GM08714 (cell line): ENCODE data around the gene BCOR.

ENCODE experiments used
- H3K4me3 ChIP-seq: fragments of 200-500 bp; sonication (Bioruptor generic); 2 replicates; pipeline ENCODE4 v1.5.1; 2014; ENCODE audit warnings: mild to moderate bottlenecking, low read length, inconsistent platforms
- ZNF274 ChIP-seq: IDR thresholded peaks from 2 replicates; pipeline ENCODE4 v1.6.1; 2012; ENCODE audit warnings: mild to moderate bottlenecking, low read depth, low read length

BCOR gene

DNA sequence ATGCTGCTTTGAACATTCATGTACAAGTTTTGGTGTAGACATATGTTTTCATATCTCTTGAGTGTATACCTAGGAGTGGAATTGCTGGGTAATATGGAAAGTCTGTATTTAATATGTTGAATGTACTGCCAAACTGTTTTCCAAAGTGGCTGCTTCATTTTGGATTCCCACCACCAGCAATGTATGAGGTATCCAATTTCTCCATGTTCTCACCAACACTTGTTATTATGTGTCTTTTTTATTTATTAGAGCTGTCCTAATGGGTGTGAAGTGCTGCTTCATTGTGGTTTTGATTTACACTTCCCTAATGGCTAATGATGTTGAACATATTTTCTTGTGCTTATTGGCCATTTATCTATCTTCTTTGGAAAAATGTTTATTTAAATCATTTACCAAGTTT, 60.4 kb downstream of the BCOR start:
- no peak overlapping the region for H3K4me3 ChIP-seq
- no peak for TF ChIP-seq ZNF274

DNA sequence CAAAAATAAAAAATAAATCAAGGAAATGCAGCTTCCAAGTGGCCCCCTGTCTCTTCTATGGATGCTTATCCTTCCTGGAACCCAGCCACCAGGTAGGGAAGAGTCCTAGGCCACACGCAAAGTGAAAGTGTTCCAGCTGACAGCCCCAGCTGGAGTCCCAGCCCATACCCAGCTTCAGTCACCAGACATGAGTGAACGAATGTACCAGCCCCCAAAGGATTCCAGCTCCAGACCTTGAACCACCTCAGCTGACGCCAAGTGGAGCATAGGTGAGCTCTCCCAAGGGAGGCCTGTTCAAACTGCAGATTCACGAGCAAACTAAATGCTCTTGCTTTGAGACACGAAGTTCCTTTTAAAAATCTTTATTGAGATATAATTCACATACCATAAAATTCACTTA, 62.0 kb downstream of the BCOR start:
- H3K4me3 ChIP-seq, result no peak overlapping the region
- no peak for TF ChIP-seq ZNF274

DNA sequence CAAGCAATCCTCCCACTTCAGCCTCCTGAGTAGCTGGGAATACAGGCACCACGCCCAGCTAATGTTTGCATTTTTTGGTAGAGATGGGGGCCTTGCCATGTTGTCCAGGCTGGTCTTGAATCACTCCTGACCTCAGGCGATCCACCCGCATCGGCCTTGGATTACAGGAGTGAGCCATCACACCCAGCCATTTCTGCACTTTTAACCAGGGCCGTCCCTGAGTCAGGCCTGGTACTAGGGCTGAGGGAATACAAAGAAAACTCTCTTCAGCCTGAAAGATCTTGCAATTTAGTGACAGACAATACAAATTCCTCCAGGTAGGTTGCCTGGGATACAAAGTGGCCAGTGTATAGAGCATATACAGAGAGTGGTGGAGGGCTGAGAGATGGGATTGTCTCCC, 65.8 kb downstream of the BCOR start:
- TF ChIP-seq ZNF274, result no peak
- no peak overlapping the region for H3K4me3 ChIP-seq

DNA sequence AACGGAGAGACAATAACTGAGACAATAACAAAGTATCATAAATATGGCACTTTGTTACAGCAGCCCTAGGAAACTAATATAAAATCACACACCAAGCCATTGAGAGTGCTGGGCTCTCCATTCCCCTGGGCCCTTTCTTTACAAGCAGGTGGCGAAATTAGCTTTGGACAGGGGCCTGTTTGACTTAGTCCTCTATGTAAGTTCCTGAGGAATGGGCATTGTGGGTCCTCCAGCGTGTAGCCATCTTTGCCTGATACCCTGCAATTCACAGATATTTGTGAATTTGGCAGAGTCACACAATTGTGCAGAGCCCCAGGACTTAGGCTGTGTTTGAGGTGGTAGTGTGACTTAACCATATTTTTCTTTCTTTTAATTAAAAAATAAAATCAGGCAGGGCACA, 67.6 kb downstream of the BCOR start:
- no peak for TF ChIP-seq ZNF274
- H3K4me3 ChIP-seq, result no peak overlapping the region

DNA sequence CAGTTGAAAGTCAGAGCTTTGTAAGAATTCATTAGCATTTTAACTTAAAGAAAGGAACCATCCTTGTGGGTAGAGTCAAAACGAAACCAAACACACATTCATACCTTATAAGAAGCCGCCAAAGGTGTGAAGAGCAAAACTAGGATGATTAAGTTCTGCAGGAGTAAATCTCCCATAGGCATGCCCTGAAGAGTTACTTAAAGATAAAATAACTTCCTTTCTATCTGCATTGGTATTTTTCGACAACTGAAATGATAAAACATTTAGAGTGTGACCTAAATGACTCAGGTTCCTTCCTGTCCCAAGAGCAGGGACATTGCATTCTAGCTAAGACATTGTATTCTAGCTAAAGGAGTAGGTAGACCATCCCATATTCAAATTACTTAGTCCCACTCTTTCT, 75.3 kb downstream of the BCOR start:
- no peak overlapping the region for H3K4me3 ChIP-seq
- no peak for TF ChIP-seq ZNF274

DNA sequence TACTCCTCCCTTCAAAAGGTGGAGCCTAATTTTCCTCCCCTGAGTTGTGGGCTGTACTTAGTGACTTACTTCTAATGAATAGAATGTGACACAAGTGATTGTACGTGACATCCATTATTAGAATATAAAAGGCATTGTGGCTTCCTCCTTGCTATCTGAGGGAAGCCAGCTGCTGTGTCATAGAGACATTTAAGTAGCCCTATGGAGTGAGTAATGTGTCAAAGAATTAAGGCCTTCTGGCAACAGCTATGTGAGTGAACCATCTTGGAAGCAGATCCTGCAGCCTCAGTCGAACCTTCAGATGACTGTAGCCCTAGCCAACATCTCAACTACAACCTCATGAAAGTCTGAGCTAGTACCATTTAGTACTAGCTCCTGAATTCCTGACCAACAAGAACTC, 76.1 kb downstream of the BCOR start:
- no peak overlapping the region for H3K4me3 ChIP-seq
- no peak for TF ChIP-seq ZNF274

DNA sequence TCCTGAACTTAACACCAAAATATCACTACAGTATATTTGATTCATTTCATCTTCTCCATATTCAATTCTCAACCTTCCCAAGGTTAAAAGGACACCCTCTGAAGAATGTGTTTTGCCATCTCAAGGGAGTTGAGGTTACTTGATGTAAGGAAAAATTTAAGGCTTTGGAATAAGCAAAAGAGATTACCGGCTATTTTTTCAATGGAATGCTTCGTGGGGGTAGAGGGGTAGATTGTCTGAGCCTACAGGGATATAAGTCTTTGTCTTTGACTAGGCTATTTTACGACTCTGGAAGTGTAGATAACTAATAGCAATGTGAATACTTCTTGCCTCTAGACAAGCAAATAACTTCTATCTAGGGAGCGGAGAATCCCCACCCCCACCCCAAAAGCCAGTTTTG, 78.2 kb downstream of the BCOR start:
- H3K4me3 ChIP-seq, result no peak overlapping the region
- no peak for TF ChIP-seq ZNF274

DNA sequence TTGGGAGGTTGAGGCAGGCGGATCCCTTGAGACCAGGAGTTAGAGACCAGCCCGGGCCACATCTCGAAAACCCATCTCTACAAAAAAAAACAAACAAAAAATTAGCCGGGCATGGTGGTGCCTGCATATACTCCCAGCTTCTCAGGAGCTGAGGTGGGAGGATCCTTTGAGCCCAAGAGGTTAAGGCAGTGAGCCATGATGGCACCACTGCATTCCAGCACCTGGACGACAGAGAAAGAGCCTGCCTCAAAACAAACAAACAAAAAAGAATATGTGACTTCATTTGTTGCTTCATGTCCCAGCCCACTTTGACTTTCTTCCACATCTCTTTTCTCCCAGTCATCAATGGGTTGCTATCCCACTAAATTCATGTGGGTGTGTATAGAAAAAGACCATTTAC, 79.7 kb downstream of the BCOR start:
- TF ChIP-seq ZNF274, result no peak
- H3K4me3 ChIP-seq, result no peak overlapping the region

DNA sequence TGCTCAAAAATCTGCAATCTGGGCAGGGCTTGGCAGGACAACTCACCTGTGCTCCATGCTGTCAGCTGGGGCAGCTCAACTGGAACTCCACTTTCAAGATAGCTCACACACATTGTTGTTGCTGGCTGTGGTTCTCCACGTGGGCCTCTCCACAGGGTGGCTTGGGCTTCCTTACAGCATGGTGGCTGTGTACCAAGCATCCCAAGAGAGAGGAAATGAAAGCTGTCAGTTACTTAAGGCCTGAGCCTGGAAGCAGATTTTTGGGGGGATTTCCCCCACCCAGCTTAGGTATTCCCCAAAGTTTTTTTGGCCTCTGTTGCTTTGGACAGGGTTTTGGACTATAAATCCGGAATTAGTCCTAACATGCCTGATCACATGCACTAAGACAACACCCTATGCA, 81.0 kb downstream of the BCOR start:
- H3K4me3 ChIP-seq, result no peak overlapping the region
- TF ChIP-seq ZNF274, result no peak

DNA sequence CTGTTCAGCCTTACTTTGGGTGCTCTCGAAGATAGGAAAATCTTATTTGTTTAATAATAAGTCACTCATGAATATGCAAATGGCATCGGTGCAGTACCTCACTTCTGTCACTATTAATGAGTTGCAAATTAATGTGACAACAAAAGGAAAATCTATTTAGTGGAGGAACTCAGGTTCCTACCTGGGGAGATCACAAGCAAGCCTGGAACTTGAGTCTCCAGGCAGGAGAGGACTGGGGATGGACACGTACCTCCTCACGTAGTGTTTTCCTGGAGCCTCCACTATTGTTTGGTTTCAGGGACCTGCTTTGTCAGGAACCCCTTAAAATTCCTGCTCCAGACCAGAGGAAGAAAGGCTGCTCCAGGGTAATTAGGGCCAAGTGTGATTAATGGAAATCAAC, 82.1 kb downstream of the BCOR start:
- no peak overlapping the region for H3K4me3 ChIP-seq
- TF ChIP-seq ZNF274, result no peak

DNA sequence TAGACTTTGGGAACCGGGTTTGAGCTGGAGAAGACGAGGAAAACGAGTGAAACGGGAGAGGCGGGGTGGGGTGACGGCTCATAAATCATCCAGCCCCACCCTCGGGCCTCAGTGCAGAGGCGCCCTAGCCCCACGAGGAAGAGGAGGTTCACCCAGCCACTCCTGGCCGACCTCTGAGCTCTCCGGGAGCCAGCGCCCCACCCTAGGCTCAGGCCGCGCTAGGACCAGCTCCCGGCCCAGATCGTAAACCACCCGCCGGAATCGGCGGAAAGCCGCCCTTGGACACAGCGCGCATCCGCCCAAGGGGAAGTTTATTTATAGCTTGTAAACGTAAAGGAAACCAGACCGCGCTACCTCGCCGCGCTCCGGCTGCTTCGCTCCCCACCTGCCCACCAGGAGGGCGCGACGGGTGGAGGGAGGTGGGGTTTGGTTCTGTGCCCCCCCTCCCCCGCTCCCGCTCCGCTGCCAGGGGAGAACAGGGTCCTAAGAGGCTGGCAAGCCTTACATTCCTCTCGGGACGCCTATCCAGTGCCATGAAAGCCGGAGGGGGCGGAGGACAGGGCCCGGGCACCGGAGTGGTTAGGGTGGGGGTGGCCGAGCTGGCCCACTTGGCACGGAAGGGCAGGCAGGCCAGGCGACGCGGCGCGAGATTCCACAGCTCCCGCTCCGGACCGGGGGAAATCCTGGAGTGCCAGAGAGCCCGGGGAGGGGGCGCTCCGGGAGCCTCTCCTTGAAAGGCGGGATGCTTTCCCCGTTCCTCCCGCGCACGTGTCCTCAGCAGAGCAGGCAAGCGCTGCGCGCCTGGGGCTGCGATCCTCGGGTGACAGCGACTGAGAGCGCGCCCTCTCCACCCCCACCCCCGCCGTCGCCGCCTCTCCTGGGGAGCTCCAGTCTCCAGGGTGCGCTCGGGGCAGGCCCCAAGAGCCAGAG, 84.2 kb downstream of the BCOR start:
- peak overlapping the region; percentile 48; the same call in 1 of the 2 replicates for H3K4me3 ChIP-seq
- TF ChIP-seq ZNF274, result no peak

DNA sequence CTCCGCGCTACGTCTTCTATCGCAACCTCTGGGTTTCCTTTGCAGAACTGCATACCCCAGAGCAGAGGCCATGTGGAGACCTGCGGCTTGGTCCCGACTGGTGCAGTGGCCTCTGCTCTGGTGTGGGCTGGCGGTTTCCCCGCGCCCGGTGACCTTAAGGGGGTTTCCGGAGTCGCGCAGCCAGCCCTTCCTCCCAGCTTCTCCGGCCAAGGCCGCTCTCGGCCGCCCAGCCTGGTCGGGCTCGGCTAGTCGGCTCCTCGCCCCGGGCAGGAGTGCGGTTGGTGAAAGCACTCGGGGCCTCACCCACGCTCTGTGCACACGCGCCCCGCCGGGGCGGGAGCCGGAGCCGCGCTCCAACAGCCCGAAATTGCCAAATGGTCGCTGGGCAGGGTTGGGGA, 84.9 kb downstream of the BCOR start:
- TF ChIP-seq ZNF274, result no peak
- H3K4me3 ChIP-seq, result no peak overlapping the region; the same call in 1 of the 2 replicates

DNA sequence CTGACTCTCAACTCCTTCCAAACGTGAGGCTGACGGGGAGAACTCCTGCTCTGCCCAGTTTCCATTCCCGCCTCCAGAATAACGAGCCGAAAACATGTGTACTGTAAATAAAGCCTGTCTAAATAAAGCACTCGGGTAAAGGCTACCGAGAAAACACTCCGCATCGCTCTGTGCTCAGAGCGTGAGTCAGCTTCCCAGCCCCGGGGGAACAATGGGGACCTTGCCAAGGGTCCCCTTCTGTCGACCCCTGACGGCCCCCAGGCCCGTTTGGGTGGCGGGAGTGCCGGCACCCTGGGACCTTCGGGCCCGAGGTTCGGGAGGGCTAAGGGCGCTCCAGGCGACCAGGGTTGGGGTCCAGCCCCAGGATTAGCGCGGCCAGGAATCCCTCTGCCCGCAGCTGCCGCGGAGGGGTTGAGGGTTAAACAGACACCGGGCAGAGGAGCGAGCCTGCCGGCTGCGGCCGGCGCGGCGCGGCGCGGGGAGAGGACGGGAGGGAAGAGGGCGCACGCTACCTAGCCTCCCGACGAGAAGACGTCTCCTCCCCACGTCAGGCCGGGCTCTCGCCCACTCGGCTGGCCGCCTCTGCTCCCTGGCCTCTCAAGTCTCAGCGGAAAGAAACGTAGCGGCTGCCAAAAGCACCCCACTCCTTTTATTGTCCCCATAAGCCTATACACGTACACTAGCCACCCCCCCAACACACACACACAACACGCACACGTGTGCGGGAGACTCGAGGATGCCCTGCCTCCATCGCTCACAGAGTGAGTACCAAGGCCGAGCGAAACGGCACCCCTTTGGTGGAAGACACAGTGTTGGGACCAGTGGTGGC, 85.5 kb downstream of the BCOR start:
- no peak for TF ChIP-seq ZNF274
- H3K4me3 ChIP-seq, result no peak overlapping the region; the same call in 1 of the 2 replicates

DNA sequence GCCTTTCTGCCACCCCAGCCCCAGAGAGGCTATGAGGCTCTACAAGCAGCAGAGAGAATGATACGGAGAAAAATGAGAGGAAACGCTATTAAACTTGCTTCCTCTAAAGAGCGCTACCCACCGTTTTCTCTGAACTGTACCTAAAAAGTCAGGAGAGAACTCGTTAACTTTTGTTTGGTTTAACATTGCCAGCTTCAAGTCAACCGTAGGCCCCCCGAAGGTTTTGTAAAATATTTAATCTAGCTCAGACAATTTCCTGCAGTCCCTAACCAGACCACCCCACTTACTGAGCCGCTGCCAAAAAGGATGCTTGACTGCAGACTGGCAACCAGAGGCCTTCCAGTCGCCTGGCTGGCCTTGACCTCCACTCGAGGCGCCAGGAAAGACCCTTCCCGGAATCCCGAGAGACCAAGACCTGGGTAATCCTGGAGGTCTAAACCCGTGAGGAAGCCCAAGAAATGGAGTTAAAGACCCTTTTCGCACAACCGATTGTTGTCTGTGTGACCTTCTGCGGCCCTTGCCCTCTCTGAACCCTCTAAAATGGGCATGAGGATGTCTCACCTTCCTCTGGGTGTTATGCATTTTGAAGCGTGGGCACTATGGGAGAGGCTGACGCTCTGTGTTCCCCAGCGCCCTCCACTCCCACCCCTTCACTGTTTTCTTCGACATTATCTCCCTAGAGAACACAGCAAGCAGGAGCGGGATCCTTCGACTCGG, 86.3 kb downstream of the BCOR start:
- no peak overlapping the region for H3K4me3 ChIP-seq
- no peak for TF ChIP-seq ZNF274
